Limb (tissue), 2 donors: ENCODE results near the gene ERC2.

Experiments used
- DNase-seq, 2 donors: peaks; one replicate each; pipeline ENCODE4 v3.0.0-alpha.2; 2016; ENCODE audit errors: extremely low spot score in 2 of 2

The ERC2 gene

DNA sequence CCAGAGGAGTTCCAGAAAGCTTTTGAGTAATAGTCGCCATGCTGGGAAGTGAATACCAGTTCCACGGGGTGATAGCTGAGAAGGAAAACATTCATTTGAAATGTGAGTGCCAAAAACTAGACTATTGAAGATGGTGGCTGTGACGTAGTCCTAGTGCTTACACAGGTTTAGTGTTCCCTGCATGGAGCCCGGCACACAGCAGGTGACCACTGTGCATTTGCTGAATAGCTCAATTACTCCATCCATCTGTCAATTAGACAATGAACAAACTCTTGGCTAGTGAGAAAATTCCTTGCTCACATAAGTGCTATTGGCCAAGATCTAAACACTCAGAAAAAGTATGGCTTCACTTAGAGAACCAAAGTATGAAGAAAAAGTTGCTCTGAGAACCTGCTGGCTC is 533.0 kb downstream of the ERC2 start:
- DNase-seq: no peak

DNA sequence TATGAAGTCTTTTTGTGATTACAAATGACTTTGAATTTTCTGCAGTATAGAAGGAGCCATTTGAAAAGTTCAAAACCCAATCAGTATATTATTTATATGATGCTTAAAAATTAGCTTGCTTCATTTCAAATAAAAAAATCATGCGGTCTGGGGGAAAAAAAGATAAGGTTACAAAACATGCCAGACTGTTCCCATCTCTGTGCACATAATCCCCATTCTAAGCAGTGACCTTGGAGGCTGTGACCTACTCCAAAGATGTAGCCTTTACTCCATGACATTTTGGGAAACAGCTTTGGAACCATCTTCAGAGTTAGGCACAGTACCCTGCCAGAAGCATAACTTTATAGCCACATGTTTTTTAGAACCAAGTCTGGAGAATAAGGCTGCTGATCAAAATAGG is 533.5 kb downstream of the ERC2 start:
- no peak for DNase-seq

DNA sequence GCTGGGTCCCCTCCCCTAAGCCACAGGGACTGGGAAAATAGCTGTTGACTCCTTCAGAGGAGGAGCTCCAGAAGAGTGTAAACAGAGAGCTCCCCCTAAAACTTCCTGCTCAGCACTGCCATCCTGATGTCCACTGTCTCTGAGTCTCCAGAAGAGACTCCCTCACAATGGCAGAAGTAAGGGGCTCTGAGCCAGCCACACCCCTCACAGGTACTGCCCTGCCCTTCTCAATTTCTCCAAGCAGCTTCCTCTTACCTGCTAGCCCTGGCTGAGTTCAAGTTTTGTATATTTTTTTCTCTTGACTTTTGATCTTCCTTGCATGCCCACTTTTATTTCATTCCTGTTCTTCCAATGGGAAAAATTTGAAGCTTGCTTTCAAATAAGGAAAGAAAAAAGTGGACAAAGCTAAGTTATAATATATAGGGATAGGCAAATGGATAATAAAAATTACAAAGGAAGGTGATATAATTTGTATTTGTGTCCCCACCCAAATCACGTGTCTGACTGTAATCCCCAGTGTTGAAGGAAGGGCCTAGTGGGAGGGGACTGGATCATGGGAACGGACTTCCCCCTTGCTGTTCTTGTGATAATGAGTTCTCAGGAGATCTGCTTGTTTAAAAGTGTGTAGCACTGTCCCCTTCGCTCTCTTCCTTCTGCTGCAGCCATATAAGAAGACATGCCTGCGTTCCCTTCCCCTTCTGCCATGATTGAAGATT is 539.0 kb downstream of the ERC2 start:
- DNase-seq: no peak

DNA sequence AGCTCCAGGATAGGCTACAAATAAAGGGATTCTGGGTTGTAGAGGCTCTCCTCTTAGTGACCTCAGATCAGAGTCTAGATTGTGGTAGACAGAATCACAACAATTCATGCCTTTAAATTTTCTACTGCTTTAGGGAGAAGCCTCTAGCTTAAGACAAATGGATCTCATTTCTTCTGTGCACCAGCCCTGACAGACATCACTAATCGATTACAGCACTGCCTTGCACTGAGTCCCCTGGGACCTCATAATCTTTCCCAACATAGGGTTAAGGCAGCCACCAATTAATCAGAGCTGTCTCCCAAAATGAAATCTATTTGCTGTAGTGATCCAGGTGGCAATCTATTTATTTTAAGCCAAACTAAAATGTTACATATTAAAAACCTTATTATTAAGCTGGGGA is 544.6 kb downstream of the ERC2 start:
- no peak for DNase-seq

DNA sequence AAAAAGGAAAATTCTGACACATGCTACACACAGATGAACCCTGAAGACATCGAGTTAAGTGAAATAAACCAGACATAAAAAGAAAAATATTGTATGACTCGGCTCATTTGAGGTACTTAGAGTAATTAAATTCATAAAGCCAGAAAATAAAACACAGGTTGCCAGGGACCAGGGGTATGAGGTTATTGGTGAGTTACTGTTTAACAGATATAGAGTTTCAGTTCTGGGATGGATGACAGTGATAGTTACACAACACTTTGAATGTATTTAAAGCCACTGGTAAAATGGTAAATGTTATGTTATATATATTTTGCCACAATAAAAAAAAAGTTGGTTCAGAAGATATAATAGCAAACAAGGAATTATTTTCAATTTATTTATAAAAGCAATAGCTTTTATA is 545.1 kb downstream of the ERC2 start:
- DNase-seq: no peak

DNA sequence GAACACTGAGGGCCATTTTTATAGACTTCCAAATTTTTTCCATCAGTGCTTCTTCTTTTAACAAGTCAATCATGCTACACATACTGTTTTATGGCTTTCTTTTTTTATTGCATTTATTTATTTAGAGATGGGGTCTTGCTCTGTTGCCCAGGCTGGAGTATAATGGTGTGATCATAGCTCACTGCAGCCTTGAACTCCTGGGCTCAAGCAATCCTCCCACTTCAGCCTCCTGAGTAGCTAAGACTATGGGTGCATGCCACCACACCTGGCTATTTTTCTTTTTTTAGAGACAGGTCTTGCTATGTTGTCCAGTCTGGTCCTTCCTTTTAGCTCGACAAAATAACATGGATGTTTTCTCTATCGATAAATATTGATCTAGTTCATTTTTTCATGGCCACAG is 555.4 kb downstream of the ERC2 start:
- DNase-seq: no peak

DNA sequence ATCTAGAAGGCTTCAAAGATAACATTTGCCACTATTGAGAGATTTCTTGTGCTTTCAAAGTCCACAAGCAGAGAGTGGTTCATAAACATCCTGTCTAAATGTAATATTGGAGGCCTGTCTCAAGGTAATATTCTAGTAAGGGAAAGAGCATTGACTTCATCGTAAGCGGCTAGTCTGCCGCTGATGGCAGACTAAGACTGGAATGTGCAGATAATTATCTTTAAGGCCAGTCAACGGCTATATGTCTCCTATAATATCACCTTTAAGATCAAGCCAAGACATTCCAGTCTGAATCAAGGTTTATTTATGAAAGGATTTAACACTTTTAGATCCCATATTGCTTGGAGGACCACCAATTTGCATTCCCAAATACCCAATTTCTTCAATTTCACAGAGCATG is 557.0 kb downstream of the ERC2 start:
- no peak for DNase-seq

DNA sequence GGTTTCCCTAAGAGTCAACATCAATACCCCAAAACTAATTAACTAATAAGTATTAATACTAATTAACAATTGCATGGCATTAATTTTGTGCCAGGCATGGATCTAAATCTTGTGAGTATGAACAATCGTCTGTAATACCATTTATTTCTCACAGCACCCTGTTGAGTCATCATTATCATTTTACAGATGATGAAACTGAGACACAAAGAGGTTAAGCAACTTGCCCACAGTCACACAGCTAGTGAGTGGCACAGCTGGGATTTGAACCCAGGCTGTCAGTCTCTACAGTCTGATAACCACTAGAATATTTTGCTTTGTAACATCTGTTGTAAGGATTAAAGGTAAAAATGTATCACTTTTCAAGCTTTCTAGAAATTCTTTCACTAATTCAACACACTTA is 557.7 kb downstream of the ERC2 start:
- no peak for DNase-seq

DNA sequence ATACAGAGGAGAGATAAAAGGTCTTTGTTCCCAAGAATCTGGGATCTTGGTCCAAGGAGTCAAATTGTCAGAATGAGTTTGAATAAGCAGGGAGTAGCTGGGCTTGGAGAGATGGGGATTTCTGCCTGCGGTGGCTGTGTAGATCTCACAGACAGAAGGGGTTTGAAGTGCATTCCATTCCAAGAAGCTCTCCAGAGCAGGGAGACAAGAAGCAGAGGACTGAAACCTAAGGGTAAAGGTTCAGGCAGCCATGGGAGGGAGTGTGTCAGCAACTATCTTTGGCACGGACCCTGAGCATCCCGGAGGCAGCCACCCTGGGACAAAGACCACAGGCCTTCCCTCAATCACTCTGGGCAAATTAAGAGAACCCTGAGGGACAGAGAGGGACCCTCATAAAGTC is 558.9 kb downstream of the ERC2 start:
- DNase-seq: no peak

DNA sequence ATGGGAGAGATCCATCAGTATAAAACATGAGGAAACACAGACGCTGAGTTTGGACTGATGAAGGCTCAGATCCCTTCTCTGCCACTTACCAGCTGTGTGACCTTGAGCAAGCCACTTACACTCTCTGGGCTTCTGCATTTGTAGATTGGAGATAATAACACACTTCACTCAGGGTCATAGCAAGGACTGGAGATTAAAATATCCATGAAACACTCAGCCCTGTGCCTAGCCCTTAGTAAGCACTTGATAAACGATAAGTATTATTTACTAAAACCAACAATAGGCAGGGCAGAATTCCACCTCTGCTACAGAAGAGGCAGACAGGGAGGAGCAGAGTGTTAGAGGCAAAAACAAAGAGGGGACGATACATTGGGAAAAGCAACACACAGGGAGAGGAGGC is 560.7 kb downstream of the ERC2 start:
- no peak for DNase-seq

DNA sequence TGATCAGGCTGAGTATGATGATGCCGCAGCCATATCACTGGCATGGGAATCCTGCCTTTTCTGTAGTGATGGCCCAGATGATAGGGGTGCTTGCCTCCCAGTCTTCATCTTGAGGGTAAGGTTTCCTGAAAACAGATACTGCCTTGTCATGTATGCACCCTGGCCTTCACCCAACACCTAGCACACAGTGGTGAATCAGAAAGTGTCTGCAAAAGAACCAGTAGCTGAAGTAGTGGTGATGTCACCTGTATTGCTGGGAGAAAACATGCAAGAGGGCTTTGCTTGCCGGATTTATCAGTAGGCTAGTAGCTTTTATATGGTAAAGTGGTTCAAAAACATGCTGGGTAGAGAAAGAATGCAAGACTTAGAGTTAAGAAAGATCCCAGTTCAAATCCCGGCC is 561.4 kb downstream of the ERC2 start:
- DNase-seq: no peak

DNA sequence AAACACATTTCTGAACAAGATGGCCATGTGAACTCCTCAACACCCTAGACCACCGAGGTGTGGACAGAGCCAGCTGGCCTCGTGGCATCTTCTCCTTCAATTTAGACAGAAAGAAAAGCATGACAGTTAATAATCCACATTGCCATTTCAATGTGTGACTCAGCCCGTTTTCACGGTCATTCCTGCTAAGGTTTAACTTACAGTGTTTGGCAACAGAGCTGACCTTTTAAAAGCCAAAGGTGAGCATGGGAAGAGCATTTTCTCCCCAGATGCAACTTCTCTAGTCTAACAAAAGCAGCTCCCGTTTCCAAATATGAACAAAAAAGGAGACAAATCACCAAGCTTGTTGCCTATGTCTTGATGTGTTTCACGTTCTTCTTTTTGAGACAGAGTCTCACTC is 563.6 kb downstream of the ERC2 start:
- no peak for DNase-seq

DNA sequence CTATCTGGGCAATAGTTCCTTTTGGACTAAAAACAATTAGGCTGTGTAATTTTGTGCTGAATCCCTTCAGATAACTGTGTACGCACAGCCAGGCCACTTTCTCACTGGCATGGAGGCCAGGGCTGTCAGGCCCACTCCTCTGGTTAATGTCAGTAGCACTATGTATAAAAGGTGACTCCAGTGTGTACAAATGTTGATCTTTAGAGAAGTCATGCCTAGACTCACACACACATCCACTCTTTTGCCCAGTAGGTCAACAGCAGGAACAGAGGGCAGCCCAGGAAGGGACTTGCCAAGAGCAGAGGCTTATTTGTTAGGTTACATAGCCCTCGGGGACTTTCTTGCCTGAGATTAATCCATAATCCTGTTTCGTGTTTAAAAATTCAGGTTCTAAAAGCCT is 564.6 kb downstream of the ERC2 start:
- DNase-seq: no peak

DNA sequence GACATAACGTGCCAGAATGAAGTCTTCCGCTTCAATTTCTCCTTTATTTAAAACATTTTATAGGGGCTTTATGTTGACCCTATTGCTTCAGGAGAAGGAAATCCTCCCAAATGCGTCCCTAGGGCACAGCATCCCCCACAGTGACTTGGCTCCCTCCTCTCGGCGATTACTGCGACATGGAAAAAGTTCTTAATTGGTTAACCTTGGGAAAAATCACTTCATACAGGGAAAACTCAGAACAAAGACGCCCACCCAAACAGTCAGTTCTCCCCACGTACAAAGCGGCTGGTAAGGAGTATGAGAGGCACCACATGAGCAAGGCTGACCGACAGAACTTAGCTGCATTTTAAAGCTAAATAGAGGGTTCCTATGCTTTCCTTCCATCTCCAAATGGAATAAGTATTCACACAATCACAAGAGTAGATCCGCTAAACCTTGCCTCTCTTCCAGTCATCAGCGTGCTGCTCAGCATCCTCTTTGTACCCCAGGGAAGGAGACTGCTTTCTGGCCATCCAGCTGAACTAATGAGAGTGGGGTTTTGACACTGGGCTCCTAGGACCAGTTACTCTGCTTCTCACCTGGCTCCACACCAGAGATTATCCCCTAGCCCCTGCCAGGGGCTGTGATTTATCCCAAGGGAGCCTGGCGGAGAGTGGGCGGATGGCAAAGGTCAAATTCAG is 565.9 kb downstream of the ERC2 start:
- peak in 1 of 2 donors; percentile 18 for DNase-seq

DNA sequence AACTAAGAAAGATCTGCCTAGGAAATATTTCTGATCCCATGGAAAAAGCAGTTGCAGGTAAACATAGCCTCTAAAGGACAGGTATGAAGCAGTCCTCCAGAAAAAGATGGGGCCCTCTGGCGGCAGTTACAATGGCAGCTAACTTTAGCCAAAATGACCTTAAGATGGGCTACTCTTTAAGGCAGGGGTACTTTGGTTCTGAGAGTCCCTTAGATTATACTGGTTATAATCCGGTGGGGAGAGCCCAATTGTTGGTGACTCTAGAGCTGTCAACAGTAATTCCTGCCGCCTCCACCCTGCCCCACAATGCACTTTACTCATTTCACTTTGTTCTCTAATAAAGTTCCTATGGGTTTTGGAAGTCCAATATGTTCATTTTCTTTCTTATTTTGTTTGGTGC is 568.4 kb downstream of the ERC2 start:
- no peak for DNase-seq

DNA sequence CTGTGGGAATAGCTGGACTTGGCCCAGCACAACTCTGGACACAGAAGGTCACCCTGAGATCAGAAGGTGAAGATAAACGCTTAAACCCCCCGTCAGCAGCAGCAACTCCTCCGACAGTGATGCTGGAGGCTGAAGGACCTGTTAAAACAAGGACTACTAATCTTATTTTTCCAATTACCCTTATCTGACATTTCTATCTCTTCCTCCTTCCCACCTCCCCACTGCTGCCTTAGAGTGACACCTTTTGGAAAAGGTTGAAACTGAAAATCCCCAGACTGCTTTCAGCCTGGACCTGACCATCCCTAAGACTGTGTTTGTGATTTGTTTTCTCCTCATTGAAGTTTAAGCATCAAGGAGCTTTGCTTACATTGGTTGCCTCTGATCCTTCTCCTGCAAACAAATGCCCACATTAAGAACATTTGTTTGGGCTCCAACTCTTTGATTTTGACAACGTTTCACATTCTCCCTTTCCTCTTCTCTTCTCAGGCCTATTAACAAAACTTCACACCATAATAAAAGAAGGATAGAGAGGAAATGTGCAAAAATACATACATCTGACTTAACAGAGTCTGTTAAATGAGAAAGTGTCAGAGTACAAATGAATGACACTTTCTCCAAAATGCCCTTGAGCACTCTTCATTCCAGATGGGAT is 570.6 kb downstream of the ERC2 start:
- DNase-seq: no peak

DNA sequence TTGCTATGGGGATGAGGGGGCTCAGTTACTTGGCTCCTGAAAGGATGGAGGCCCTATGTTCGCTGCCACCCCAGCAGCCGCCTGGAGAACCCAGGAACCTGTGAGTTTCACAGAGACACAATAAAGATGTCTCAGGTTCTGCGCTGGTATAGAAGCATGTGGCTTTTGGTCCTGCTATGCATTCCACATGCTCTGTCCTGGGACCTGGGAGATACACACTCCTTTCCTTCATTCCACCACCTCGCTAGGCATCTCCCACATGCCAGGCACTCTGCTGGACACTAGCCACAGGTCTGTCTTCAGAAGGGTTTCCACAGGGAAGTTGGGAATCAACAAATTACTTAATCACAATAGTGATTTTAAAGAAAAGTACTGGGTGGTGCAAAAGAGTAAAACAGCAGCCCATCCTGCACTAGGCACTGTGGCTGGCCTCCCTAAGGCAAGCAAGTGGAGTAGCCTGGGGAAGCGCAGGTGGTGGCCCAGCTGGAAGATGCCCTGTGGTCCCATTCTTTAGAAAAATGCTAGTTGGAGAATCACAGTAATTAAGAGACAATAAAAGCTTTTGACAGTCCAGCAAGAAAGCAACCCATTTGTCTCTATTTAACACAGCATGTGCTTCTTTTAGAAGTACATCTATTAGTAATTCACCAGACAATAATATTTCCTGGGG is 572.2 kb downstream of the ERC2 start:
- DNase-seq: no peak

DNA sequence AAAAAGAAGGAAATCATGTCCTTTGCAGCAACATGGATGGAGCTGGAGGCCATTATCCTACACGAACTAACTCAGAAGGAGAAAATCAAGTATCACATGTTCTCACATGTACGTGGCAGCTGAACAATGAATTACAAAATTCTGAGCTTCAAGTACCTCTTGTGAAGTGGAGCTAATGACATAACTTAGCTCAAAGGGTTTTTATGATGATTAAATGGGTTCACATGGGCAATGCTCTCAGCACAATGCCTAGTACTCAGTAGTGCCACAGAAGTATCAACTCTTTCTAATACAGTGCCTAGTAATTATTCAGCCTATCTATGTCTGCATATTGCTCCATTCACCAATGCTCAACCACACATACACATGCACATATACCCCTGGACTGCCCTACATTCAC is 573.7 kb downstream of the ERC2 start:
- DNase-seq: no peak

DNA sequence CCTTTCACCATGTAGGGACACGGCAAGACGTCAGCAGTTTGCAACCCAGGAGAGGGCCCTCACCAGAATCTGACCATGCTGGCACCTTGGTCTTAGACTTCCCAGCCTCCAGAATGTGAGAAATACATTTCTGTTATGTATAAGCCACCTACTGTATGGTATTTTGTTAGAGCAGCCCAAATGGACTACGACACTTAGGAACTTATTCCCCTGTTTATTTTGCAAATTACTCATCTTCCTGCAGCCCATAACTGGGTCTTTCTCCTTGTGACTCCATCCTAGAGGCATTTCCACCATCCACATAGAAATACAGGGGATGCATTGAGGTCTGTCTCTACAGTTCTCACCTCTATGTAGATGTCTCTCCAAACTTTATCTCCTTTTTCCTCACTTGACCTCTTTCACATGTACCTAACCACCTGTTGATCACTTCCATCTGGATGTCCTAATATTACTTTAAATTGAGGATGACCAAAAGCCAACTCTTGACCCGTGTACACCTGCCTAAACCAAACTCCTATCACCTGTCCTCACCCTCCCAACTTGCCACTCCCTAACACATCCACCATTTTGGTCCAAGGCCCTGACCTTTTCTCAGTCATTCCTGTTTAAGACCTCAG is 575.1 kb downstream of the ERC2 start:
- no peak for DNase-seq

DNA sequence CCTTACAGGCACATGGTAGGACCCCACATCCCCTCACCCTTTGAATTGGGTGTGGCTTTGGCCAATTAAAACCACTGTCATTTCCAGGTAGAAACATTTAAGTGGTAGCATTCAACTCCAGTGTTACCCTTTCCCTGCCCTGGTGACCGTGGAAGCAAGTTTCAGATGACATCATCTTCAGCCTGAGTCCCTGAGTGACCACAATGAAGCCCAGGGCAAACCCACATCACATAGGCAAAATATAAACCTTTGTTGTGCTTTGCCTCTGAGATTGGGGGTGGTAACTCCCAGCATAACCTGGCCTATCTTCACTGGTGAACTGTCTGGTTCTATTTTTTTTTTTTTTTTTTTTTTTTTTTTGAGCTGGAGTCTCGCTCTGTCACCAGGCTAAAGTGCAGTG is 577.2 kb downstream of the ERC2 start:
- no peak for DNase-seq

DNA sequence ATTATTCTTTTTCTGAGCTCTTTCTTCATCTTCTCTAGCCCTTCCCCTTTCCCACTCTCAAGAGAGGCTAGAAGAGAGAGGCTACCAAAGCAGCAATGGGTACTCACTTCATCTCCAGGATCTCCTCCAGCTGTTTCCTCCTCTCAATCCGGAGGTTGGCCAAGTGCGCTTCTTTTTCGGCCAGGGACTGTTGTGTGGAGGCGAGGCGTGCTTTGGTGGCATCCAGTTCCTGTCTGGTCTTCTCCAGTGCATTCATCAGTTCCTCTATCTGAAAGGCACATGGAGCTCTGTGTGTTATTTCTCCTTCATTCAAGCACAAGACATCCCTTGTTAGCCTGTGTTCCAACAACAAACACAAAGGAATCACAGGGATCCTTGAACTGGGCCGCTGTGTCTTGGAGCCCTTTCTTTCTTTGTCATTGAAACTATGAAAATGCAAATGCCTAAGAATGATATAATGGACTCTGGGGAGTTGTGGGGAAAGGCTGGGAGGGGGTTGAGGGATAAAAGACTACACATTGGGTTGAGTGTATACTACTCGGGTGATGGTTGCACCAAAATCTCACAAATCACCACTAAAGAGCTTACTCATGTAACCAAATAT is 579.9 kb downstream of the ERC2 start:
- no peak for DNase-seq

DNA sequence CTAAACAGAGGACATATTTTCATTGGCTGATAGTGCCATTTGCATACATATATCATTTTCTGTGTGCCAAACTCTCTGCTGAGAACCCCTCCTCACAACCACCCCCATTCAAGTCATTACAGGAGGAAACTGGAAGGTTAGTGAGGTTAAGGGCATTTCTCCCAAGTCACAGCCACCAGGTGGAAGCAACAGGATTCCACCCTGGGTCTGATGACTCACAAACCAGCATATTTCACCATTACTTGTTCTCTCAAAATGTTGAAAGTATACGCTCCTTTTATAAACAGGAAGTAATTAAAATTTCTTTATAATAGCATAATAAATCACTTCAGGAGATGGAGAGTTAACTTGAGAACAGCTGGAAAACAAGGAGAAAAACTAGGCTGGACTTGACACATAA is 582.5 kb downstream of the ERC2 start:
- DNase-seq: no peak
